Left kidney (tissue), 8 donors: ENCODE data around the gene NID1. TPM values are rescaled to one million over a fixed set of nuclear protein-coding genes. Genes with fewer than 3 reads are reported as not detected.

ENCODE experiments used
- DNase-seq: peaks from one replicate; pipeline ENCODE4 v3.0.0-alpha.2; 2013
- long read RNA-seq, 8 donors: transcript quantifications; one replicate each; lab custom pipeline, GENCODE V29; 2026
- polyA plus RNA-seq: library from polyadenylated mRNA; unstranded; fragments of 120-200 nt; gene quantifications from one replicate; pipeline ENCODE4 v1.2.1, GENCODE V29; 2013; ENCODE audit not compliant: insufficient read length

The NID1 gene, protein sequence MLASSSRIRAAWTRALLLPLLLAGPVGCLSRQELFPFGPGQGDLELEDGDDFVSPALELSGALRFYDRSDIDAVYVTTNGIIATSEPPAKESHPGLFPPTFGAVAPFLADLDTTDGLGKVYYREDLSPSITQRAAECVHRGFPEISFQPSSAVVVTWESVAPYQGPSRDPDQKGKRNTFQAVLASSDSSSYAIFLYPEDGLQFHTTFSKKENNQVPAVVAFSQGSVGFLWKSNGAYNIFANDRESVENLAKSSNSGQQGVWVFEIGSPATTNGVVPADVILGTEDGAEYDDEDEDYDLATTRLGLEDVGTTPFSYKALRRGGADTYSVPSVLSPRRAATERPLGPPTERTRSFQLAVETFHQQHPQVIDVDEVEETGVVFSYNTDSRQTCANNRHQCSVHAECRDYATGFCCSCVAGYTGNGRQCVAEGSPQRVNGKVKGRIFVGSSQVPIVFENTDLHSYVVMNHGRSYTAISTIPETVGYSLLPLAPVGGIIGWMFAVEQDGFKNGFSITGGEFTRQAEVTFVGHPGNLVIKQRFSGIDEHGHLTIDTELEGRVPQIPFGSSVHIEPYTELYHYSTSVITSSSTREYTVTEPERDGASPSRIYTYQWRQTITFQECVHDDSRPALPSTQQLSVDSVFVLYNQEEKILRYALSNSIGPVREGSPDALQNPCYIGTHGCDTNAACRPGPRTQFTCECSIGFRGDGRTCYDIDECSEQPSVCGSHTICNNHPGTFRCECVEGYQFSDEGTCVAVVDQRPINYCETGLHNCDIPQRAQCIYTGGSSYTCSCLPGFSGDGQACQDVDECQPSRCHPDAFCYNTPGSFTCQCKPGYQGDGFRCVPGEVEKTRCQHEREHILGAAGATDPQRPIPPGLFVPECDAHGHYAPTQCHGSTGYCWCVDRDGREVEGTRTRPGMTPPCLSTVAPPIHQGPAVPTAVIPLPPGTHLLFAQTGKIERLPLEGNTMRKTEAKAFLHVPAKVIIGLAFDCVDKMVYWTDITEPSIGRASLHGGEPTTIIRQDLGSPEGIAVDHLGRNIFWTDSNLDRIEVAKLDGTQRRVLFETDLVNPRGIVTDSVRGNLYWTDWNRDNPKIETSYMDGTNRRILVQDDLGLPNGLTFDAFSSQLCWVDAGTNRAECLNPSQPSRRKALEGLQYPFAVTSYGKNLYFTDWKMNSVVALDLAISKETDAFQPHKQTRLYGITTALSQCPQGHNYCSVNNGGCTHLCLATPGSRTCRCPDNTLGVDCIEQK
- polyA plus RNA-seq = 177 TPM
- long read RNA-seq, donor 1, full-length matches to known transcripts = 14 of 79 reads
- long read RNA-seq, donor 1, partial matches to known transcripts = 65 of 79 reads
- long read RNA-seq, donor 1, other reads (novel, unspliced or antisense) = 0 of 79 reads
- long read RNA-seq, donor 2, full-length matches to known transcripts = 7 of 43 reads
- long read RNA-seq, donor 2, partial matches to known transcripts = 36 of 43 reads
- long read RNA-seq, donor 2, other reads (novel, unspliced or antisense) = 0 of 43 reads
- long read RNA-seq, donor 3, full-length matches to known transcripts = 3 of 36 reads
- long read RNA-seq, donor 3, partial matches to known transcripts = 33 of 36 reads
- long read RNA-seq, donor 3, other reads (novel, unspliced or antisense) = 0 of 36 reads
- long read RNA-seq, donor 4 = 0 reads
- long read RNA-seq, donor 5, full-length matches to known transcripts = 15 of 30 reads
- long read RNA-seq, donor 5, partial matches to known transcripts = 15 of 30 reads
- long read RNA-seq, donor 5, other reads (novel, unspliced or antisense) = 0 of 30 reads
- long read RNA-seq, donor 6, full-length matches to known transcripts = 7 of 27 reads
- long read RNA-seq, donor 6, partial matches to known transcripts = 20 of 27 reads
- long read RNA-seq, donor 6, other reads (novel, unspliced or antisense) = 0 of 27 reads
- long read RNA-seq, donor 7, full-length matches to known transcripts = 6 of 40 reads
- long read RNA-seq, donor 7, partial matches to known transcripts = 34 of 40 reads
- long read RNA-seq, donor 7, other reads (novel, unspliced or antisense) = 0 of 40 reads
- long read RNA-seq, donor 8, full-length matches to known transcripts = 2 of 2 reads
- long read RNA-seq, donor 8, partial matches to known transcripts = 0 of 2 reads
- long read RNA-seq, donor 8, other reads (novel, unspliced or antisense) = 0 of 2 reads

DNA sequence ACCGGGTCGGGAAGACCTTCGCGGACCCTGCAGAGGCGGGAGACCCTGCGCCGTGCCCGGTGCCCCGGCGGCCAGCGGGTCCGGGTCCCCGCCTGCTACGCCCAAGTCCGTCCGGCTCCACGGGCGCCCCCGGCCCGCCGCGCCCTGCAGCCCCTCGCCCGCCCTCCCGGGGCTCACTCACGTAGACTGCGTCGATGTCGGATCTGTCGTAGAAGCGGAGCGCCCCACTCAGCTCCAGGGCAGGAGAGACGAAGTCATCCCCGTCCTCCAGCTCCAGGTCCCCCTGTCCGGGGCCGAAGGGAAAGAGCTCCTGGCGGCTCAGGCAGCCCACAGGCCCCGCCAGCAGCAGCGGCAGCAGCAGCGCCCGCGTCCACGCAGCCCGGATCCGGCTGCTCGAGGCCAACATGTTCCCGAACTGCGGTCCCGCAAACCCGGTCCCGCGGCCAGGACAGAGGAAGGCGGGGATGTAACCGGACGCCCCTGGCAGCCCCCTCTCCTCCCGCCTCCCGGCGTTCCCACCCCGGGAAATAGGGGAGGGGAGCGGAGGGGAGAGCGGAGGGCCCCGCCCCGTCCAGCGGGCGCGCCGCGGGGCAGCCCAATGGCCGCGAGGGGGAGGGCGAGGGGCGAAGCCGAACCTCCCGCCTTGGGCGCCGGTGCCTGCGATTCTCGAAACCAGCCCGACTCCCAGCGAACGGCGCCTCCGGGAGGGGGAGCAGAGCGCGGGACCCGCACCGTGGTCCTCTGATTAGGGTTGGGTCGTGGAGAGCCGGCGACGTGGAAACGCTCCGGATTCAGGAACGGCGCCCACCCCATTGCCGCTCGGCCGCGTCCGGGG lies at the start of gene NID1:
TSS of gene NID1 (minus strand) at position 417 of the 835 bp plus-strand sequence. CDS start at position 406, 11 bp downstream.
- DNase-seq = peak; percentile 89

DNA sequence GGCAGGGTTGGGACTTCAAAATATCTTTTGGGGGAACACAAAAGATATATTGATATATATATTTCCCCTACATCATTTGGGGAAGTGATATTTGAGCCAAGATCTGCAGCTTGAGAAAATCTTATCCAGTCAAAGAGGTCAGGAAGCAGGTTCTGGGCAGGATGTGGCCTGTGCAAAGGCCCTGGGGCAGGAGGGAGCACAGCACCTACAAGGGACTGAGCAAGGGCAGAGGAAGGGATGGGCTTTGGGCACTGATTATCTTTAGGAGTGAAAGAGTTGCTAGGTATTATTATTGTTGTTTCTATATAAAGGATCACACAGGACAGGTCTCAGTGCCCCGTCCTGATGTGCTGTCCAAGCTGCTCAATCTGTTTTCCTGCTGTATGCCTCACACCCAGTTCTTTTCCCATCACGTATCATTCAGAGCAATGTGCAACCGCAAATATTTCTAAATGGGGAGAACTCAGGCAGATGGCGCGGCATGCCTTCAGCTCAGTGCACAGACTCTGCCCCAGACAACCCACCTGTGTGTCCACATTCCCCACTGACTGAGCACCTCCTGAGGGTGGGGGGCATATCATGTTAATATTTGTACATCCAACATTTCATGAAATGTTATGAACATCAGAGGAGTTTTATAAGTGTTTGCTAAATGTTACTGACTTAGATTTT lies 49.3 kb upstream of the NID1 start:
- no peak for DNase-seq

DNA sequence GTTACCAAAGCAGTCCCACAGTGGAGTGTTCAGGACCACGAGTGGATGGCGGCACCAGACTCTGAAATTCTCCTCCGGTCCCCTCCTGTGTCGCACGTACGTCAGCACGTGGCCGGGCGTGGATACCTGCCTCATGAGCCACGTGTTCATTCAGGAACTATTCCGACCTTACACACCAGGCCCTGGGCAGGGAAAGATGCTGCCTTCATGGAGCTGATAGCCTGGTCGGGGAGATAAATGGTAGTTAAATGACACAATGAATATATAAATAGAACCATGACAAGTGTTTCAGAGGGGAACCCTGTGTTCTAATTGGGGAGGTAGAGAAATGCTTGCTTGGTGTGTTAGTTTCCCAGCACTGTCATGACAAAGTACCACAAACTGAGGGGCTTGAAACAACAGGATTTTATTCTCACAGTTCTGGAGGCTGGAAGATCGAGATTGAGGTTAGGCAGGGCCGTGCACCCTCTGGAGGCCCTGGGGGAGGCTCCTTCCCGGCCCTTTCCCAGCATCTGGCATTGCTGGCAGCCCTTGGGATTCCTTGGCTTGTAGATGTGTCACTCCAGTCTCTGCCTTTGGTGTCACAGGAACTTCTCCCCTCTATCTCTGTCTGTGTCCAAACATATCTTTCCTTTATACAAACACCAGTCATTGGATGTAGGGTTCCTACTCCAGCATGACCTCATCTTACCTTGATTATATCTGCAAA lies 48.6 kb upstream of the NID1 start:
- DNase-seq = no peak

DNA sequence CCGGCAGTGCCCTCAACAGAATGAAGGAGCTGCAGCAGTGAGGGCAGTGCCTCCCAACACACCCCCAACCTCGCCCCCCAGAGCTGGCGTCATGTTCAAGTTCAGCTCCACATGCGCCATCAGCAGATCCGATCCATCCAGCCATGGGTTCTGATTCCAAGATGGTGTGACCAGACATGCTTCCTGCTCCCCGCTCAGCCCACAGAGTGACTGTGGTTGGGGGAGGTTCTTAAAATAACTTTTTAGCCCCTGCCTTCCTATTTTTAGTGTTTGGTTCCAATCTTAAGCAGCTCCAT lies 47.4 kb upstream of the NID1 start:
- DNase-seq = no peak

DNA sequence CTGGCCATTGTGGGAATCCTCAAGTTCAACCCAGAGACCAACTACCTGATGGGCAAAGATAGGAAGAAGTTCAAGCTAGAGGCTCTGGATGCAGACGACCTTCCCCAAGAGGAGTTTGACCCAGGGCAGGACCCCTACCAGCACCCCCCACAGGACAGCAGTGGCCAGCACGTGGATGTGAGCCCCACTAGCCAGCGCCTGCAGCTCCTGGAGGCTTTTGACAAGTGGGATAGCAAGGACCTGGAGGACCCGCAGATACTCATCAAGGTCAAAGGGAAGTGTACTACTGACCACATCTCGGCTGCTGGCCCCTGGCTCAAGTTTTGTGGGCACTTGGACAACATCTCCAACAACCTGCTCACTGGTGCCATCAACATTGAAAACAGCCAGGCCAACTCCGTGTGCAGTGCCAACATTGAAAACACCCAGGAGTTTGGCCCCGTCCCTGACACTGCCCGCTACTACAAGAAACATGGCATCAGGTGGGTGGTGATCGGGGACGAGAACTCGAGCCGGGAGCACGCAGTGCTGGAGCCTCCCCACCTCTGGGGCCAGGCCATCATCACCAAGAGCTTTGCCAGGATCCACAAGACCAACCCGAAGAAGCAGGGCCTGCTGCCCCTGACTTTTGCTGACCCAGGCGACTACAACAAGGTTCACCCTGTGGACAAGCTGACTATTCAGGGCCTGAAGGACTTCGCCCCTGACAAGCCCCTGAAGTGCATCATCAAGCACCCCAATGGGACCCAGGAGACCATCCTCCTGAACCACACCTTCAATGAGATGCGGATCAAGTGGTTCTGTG lies 46.8 kb upstream of the NID1 start:
- DNase-seq = no peak

DNA sequence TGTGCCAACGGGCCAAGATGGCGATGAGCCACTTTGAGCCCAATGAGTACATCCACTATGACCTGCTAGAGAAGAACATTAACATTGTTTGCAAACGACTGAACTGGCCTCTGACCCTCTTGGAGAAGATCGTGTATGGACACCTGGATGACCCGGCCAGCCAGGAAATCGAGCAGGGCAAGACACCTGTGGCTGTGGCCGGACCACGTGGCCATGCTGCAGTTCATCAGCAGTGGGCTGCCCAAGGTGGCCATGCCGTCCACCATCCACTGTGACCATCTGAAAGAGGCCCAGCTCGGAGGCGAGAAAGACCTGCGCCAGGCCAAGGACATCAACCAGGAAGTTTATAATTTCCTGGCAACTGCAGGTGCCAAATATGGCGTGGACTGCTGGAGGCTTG lies 45.2 kb upstream of the NID1 start:
- DNase-seq = no peak

DNA sequence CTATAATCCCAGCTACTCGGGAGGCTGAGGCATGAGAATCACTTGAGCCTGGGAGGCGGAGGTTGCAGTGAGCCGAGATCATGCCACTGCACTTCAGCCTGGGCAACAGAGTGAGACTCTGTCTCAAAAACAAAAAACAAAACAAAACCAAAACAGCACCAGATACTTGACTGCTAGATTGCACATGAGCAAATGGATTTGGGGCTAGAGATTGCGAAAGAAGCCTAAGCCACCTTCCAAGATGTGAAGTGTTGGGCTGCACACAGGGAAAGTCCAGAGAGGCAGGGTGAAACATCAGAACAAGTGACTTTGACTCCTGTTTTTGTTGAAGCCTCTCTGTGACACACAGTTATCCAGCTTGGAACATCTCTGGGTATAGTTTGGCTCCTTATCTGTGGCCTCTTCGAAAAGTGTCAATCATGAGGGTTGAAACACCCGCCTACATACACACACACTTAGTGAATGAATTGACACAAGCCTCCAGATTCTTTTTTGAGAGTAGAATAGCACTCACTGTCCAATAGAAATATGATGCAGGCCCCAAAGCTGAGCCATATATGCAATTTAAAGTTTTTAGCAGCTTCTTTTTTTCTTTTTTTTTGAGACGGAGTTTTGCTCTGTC lies 43.2 kb upstream of the NID1 start:
- no peak for DNase-seq

DNA sequence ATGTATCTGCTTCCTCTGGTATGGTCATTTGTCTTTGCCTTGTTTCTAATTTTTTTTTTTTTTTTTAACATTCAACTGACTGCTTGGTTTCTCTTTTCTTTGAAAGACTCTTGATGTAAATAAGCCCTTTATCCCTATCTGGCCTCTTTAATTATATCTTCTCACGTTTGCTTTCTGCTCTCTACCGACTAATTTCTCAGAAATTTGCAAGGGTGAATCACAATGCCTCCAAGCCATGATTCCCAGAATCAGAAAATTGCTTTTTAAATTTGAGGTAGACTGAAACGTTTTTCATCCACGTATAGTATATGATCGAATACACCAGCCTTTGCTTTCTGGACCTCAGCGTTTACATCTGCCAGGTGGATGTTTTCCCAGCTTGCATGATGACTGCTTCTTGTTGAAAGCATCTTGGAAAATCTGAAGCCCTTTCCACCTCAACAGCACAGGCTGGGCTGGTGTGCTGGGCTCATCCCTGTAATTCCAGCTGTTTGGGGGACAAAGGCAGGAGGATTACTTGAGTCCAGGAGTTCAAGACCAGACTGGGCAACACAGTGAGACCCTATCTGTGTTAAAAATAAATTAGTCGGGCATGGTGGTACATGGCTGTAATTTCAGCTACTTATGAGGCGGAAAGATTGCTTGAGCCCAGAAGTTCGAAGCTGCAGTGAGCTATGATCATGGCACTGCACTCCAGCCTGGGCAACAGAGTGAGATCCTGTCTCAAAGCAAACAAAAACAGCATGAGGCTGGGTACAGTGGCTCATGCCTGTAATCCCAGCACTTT lies 42.4 kb upstream of the NID1 start:
- DNase-seq = no peak

DNA sequence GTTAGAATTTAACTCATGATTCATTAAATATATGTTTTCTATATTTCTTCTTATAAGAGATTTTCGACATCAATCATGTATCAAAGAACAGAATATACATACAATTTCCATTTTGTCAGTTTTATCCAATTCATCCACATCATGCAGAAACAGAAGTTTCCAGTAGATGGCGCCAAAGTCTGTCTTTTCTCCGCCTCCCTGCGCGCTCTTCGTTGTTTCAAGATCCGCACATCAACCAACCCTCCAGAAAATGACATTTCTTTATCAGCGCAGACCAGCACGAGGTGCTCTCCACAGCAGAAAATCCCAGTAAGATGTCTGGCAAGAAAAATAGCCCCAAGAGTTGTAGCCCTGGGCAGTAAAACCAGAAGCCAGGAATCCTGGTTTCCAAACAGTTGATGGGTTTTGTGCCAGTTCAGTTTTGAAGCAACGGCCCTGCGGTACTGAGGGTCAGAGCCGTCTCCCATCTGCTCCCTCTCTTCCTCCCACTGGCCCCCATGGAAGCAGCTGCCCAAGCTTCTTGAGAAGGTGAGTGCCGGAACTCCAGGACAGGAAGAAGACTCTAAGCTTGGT lies 38.8 kb upstream of the NID1 start:
- peak; percentile 64 for DNase-seq

DNA sequence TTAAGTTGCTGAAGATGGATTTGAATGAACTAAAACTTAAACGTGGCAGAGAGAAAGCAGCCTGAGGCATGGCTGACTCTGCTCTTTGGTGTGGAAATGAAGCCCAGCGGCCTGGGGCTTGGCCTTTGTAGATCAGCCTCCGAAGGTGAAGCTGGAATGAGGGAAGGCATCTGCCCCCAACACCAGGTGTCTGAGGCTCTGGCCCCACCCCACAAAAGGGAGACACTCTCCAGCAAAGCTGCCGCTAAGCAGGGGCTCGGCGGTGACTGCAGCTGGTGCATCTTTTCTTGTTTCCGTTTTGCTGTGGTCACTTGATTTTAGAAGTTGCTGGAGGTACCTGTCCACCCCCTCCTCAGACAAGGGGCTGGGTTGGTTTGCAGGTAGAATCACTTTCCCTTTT lies 38.2 kb upstream of the NID1 start:
- DNase-seq = no peak

DNA sequence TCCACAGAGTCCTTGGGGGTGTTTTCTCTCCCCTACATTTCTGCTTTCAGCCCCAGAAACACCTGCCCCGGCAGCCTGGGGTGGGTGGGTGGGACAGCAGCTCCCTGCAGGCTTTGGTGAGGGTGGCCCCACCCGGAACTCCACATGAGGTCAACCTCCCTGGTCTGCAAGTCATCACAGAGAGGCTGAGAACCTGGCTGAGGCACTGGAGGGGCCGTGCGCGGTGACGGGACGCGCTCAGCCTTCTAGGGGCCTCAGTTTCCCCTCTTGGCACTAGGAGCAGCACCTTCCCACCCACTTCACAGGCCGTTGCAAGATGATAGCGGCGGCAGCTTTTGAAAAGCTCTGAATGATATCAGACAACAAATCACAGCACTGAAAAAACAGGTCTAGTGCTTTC lies 37.7 kb upstream of the NID1 start:
- no peak for DNase-seq

DNA sequence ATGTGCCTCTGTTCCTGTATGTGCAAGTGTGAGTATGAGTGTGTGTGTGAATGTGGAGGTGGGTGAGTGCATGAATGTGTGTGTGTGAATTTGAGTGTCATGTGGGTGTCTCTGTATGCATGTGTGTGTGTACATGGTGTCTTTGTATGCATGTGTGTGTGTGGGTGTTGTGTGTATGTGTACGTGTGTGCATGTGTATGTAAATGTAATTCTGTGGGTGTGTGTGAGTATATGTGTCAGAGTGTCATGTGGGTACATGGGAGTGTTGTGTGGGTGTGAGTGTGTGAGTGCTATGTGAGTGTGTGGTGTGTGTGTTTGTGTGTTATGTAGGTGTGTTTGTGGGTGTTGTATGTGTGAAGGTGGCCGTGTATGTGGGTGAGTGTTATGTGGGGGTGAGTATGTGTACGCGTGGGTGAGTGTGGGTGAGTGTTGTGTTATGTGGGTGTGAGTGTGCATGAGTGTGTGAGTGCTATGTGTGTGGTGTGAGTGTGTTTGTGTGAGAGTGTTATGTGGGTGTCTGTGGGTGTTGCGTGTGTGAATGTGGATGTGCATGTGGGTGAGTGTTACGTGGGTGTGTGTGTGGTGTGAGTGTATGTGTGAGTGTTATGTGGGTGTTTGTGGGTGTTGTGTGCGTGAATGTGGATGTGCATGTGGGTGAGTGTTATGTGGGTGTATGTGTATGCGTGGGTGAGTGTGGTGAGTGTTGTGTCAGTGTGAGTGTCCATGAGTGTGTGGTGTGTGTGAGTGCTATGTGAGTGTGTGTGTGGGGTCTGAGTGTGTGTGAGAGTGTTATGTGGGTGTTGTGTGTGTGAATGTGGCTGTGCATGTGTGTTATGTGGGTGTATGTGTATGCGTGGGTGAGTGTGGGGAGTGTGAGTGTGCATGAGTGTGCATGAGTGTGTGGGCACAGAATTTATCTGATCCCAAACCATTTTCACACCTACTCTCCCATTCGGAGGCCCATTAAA lies 36.6 kb upstream of the NID1 start:
- DNase-seq = no peak

DNA sequence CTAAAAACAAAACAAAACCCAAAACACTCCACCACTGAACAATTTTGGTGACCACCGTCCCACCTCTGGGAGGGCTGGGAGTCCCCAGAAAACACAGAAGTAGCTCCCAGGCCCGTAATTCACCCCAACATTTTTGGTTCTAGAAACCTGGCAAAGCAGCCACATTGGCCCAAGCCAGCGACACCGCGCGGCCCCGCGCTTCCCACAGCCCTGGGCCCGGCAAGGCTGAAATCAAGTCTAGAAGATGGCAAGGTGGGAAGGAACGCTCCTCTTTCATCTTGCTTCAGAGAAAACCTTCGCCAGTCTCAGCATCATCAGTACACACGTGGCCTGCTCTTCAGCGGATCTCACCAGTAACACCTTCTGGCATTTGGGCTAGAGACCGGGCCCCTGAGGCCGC lies 35.9 kb upstream of the NID1 start:
- DNase-seq = no peak

DNA sequence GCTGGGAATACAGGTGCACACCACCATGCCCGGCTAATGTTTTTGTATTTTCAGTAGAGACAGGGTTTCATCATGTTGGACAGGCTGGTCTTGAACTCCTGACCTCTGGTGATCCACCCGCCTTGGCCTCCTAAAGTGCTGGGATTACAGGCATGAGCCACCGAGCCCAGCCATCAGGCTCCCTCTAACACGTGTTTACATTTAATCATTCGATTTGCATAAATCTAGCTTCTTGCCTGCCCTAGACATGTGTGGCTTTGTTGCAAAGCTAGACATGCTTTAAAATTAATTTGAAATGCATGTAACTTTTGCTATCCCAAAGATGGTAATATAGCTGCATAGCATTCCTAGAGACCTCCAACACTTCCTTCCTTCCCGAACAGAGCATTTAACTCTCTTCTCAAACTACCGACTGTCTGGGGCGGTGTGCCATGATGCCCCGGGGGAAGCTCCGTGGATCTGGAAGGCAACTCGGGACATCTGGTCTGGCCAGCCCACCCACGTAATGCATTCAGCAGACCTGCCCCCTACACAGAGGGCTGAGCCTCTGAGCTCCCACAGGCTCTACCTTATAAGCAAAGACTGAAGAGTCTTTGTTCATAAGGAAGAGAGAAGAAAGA lies 34.6 kb upstream of the NID1 start:
- DNase-seq = no peak
